HepG2 (cell line): Measurements from ENCODE around the gene IGSF21. TPM values are rescaled to one million over a fixed set of nuclear protein-coding genes. Genes with fewer than 3 reads are reported as not detected.

ENCODE experiments used
- ATAC-seq: fragments of 200-7000 bp; cut with Tn5 transposase; 3 replicates; pipeline ENCODE4 v1.9.1; 2020; ENCODE audit warnings: mild to moderate bottlenecking, moderate library complexity
- BruUV-seq: library from RNA; stranded (reverse); fragments of 400-500 nt; replicated peaks from 2 replicates; lab custom pipeline; 2021; lab: Mats Ljungman, UMichigan
- CTCF ChIA-PET: fragments of 300-600 bp; formaldehyde crosslinking; extraction: SDS; loops from one replicate; lab custom pipeline; 2021; ENCODE audit warnings: low total read pairs, inconsistent platforms, low intra/inter-chr PET ratio; lab: Yijun Ruan, JAX
- POLR2A ChIA-PET: fragments of 350-600 bp; sonication (Branson Sonifier 250); formaldehyde crosslinking; loops from one replicate; lab custom pipeline; 2020; ENCODE audit warnings: antibody characterized with exemption, inconsistent platforms; lab: Yijun Ruan, JAX
- DNase-seq: peaks from one replicate; pipeline ENCODE4 v3.0.0-alpha.2; 2015; ENCODE audit warnings: low spot score
- FAIRE-seq: peaks from 3 replicates; lab custom pipeline; 2011; peaks lifted over from hg19 to GRCh38; lab: Jason Lieb, UNC
- H2AFZ ChIP-seq: one replicate; pipeline ENCODE4 v1.6.1; 2011; ENCODE audit warnings: low read length, inconsistent platforms
- H3K27ac ChIP-seq: fragments of 300-600 bp; 3 replicates; pipeline ENCODE4 v1.8.0; 2011; ENCODE audit warnings: mixed run types, mild to moderate bottlenecking, mixed read lengths, low read length, inconsistent platforms; ENCODE audit not compliant: insufficient read depth; ENCODE audit errors: extremely low read length
- H3K27me3 ChIP-seq, 2 experiments: fragments of 200-600 bp in 1 of 2; 2 replicates in 1 of 2; 3 replicates in 1 of 2; pipeline versions ENCODE4 v1.6.0 to v1.8.0; 2011; ENCODE audit warnings: low read length in 2 of 2, mild to moderate bottlenecking in 2 of 2, moderate library complexity in 2 of 2, inconsistent platforms in 1 of 2; ENCODE audit not compliant: insufficient read depth in 2 of 2, control insufficient read depth in 1 of 2
- H3K36me3 ChIP-seq, 2 experiments: fragments of 200-600 bp in 1 of 2; replicated peaks in 1 of 2; 2 replicates in 1 of 2; 3 replicates in 1 of 2; pipeline versions ENCODE4 v1.5.1 to v1.8.0; 2011; ENCODE audit warnings: low read length in 2 of 2, inconsistent platforms in 1 of 2; ENCODE audit not compliant: insufficient read depth in 2 of 2, control insufficient read depth in 1 of 2
- H3K4me1 ChIP-seq: 2 replicates; pipeline ENCODE4 v1.5.1; 2012; ENCODE audit warnings: low read length, inconsistent platforms; ENCODE audit not compliant: insufficient read depth
- H3K4me2 ChIP-seq: 2 replicates; pipeline ENCODE4 v1.6.0; 2011; ENCODE audit warnings: low read depth, low read length, inconsistent platforms
- H3K4me3 ChIP-seq, 3 experiments: fragments of 200-600 bp in 1 of 3; sonication (generic), shearing (Covaris generic) in 1 of 3; replicated peaks in 1 of 3; 2 replicates each; pipeline ENCODE4 v1.5.1; 2011 to 2016; ENCODE audit warnings: low read length in 3 of 3, inconsistent platforms in 2 of 3, low read depth in 2 of 3, mild to moderate bottlenecking in 2 of 3, control low read depth in 1 of 3, mixed read lengths in 1 of 3; ENCODE audit not compliant: insufficient read depth in 1 of 3
- H3K79me2 ChIP-seq: one replicate; pipeline ENCODE4 v1.6.1; 2011; ENCODE audit warnings: low read length, inconsistent platforms; ENCODE audit not compliant: insufficient read depth
- H3K9ac ChIP-seq: 2 replicates; pipeline ENCODE4 v1.6.0; 2011; ENCODE audit warnings: mild to moderate bottlenecking, low read depth, low read length, inconsistent platforms; ENCODE audit not compliant: insufficient read depth
- H3K9me3 ChIP-seq: 2 replicates; pipeline ENCODE4 v1.5.1; 2012; ENCODE audit warnings: mild to moderate bottlenecking, low read length
- H4K20me1 ChIP-seq: 2 replicates; pipeline ENCODE4 v1.6.0; 2011; ENCODE audit warnings: inconsistent platforms, mild to moderate bottlenecking, low read length, moderate library complexity; ENCODE audit not compliant: insufficient read depth
- MZF1 ChIP-seq: sonication (generic); formaldehyde crosslinking; IDR thresholded peaks from 2 replicates; pipeline ENCODE4 v1.8.1; 2023; ENCODE audit warnings: mild to moderate bottlenecking, missing genetic modification reagents, borderline replicate concordance
- ZFP91 ChIP-seq: sonication (generic); formaldehyde crosslinking; IDR thresholded peaks from 2 replicates; pipeline ENCODE4 v1.9.0; 2022; ENCODE audit warnings: missing genetic modification reagents, mild to moderate bottlenecking, borderline replicate concordance
- ZNF17 ChIP-seq: sonication (generic); formaldehyde crosslinking; IDR thresholded peaks from 2 replicates; pipeline ENCODE4 v1.5.0; 2020; ENCODE audit warnings: mild to moderate bottlenecking, missing genetic modification reagents
- ZNF253 ChIP-seq: sonication (generic); formaldehyde crosslinking; IDR thresholded peaks from 2 replicates; pipeline ENCODE4 v1.8.0; 2022; ENCODE audit warnings: mild to moderate bottlenecking, missing genetic modification reagents, borderline replicate concordance
- ZNF331 ChIP-seq: sonication (generic); formaldehyde crosslinking; IDR thresholded peaks from 2 replicates; pipeline ENCODE4 v1.4.0; 2020; ENCODE audit warnings: missing genetic modification reagents
- ZNF354B ChIP-seq: sonication (generic); formaldehyde crosslinking; IDR thresholded peaks from 2 replicates; pipeline ENCODE4 v1.8.0; 2022; ENCODE audit warnings: mild to moderate bottlenecking, missing genetic modification reagents
- ZNF775 ChIP-seq: sonication (generic); formaldehyde crosslinking; IDR thresholded peaks from 2 replicates; pipeline ENCODE4 v1.4.0; 2020; ENCODE audit warnings: missing genetic modification reagents, mild to moderate bottlenecking, moderate library complexity, borderline replicate concordance
- ZSCAN29 ChIP-seq: sonication (generic); formaldehyde crosslinking; conservative IDR thresholded peaks from 2 replicates; pipeline ENCODE4 v1.4.0; 2020; ENCODE audit warnings: mild to moderate bottlenecking, missing genetic modification reagents
- WGBS: methylation state at CpG from one replicate; pipeline ENCODE4 v1.1.6; 2017; ENCODE audit warnings: low lambda C conversion rate; 5-methylcytosine and 5-hydroxymethylcytosine counted together
- in situ Hi-C: cut with HindIII; loops from 2 replicates; pipeline ENCODE4 v1.10.0; 2017; ENCODE audit warnings: low pct_unique_long_range_greater_than_20kb; ENCODE audit not compliant: extremely low pct_ligation_motif_present
- intact Hi-C: fragments of 100-400 bp; cut with micrococcal nuclease; formaldehyde crosslinking; loops from one replicate; pipeline ENCODE4 v1.10.0; 2022; ENCODE audit not compliant: unreplicated experiment
- polyA plus RNA-seq, 8 experiments: library from polyadenylated mRNA; depleted of rRNA in 3 of 8; stranded (reverse) in 7 of 8; unstranded in 1 of 8; fragments of >200 nt; fragmentation: Illumina TruSeq in 4 of 8; extraction: Trizol in 4 of 8; gene quantifications; 2 replicates each; pipeline versions ENCODE4 v1.2.1 to v1.2.3, GENCODE V29; 2011 to 2016; ENCODE audit warnings: low read depth in 4 of 8, missing spikeins in 1 of 8, mixed read lengths in 1 of 8; ENCODE audit not compliant: insufficient read depth in 1 of 8
- total RNA-seq, 5 experiments: library from RNA; depleted of rRNA; stranded (reverse); fragments of >200 nt; fragmentation: Illumina TruSeq; extraction: Trizol; gene quantifications; 2 replicates each; pipeline ENCODE4 v1.2.3, GENCODE V29; 2016; ENCODE audit warnings: low read depth in 1 of 5
- TF ChIP-seq, protein P1 (sequence below): sonication (generic); formaldehyde crosslinking; IDR thresholded peaks from 2 replicates; pipeline ENCODE4 v1.4.0; 2020; ENCODE audit warnings: missing genetic modification reagents

IGSF21 gene
- total and polyA plus RNA-seq, 2 of the 13 experiments (the other 11 are each of a cell fraction or from before 2014, with no cell fraction given) = not detected

GRCh38 chr1:18404460-18404859, 296.9 kb downstream of the IGSF21 start:
- Histone ChIP-seq H3K36me3 (no peaks in the 10 kb centered on the region), H3K4me1 (no peaks in the 10 kb centered on the region), H3K9ac (no peak overlapping the region), H4K20me1 (no peaks in the 10 kb centered on the region), H3K4me2 (no peak overlapping the region), H3K4me3 (no peak overlapping the region), H2AFZ (no peak overlapping the region), H3K27ac (no peak overlapping the region), H3K79me2 (no peaks in the 10 kb centered on the region), H3K27me3 (peaks cover 0 to 9% of the 10 kb centered on the region in 2 experiments; a peak in 1 of 5 replicates), H3K9me3 (no peaks in the 10 kb centered on the region)
- in situ Hi-C loops (no loop called here), intact Hi-C loops (no loop called here)
- ChIA-PET POLR2A (no interaction called here), CTCF (no interaction called here)
- FAIRE-seq (no peak), DNase-seq (no peak), ATAC-seq (no peak)
- no TSS peak for BruUV-seq
- TF ChIP-seq ZNF17 (CRISPR knock-in tag) = no peak
- TF ChIP-seq ZNF331 = peak; percentile 91
- TF ChIP-seq ZNF354B (CRISPR knock-in tag) = no peak
- WGBS = 33% methylated on average over 1 of the region's 3 CpGs

DNA sequence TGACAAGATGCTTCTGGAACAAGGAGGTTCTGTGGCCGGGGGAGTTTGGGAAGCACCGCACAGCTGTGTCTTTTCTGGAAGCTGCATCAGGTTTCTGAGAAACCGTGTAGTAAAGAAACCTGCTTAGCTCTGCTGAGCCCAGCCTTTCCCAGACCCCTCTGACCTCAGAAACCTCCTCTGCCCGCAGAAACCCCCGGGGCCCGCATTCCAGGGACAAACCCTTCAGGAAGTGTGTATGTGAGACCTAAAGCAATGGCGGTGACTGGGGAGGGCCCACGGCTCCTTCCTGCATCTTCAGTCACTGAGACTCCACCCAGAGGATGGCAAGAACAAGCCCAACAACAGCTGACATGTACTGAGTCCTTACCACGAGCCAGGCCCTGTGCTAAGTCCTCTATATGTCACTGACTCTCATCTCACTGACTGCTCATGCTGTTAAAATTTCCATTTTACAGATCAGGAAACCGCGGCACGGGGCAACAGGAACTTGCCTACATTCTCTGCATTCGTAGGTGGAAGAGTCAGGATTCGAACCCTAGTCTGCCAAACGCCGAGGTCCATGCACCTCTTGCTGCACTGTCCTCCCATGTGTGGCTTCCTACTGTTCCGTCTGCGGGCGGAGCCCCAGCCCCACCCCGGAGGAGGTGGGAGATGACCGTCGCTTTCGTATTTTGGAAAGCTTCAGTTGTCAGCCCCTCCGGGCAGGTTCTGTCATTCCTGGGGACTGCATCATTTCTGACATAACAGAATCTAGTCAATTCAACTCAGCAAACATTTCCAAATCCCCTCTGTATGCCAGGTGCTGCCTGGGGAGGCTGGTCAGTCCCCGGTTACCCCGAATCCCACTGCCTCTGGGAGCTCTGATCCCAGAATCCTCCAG, 299.8 kb downstream of the IGSF21 start:
- DNase-seq (no peak), FAIRE-seq (no peak), ATAC-seq (no peak)
- in situ Hi-C loops (no loop called here), intact Hi-C loops (loop anchor here (5.0 kb wide), 1 partner anchor 1880 kb away; no protein-coding TSS in a partner anchor)
- TF ChIP-seq ZFP91 (CRISPR knock-in tag) = no peak
- no peak for TF ChIP-seq ZSCAN29 (CRISPR knock-in tag)
- TF ChIP-seq, protein P1, sequence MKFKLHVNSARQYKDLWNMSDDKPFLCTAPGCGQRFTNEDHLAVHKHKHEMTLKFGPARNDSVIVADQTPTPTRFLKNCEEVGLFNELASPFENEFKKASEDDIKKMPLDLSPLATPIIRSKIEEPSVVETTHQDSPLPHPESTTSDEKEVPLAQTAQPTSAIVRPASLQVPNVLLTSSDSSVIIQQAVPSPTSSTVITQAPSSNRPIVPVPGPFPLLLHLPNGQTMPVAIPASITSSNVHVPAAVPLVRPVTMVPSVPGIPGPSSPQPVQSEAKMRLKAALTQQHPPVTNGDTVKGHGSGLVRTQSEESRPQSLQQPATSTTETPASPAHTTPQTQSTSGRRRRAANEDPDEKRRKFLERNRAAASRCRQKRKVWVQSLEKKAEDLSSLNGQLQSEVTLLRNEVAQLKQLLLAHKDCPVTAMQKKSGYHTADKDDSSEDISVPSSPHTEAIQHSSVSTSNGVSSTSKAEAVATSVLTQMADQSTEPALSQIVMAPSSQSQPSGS (CRISPR knock-in tag) = no peak
- TF ChIP-seq ZNF775 = no peak
- no peak for TF ChIP-seq MZF1 (CRISPR knock-in tag)
- TF ChIP-seq ZNF253 (CRISPR knock-in tag) = no peak
- 51% methylated on average over 16 of the region's 26 CpGs for WGBS
- Histone ChIP-seq H3K27ac (no peak overlapping the region), H3K4me1 (no peaks in the 10 kb centered on the region), H3K9me3 (peaks cover 11% of the 10 kb centered on the region; the same call in 1 of the 2 replicates), H3K79me2 (no peaks in the 10 kb centered on the region), H4K20me1 (no peaks in the 10 kb centered on the region), H3K9ac (no peak overlapping the region), H2AFZ (no peak overlapping the region), H3K27me3 (peaks cover 0 to 9% of the 10 kb centered on the region in 2 experiments; a peak in 1 of 5 replicates), H3K36me3 (no peaks in the 10 kb centered on the region), H3K4me2 (no peak overlapping the region), H3K4me3 (no peak overlapping the region)
- CTCF ChIA-PET = no interaction called here
- no TSS peak for BruUV-seq
- POLR2A ChIA-PET = no interaction called here
